GM19043 (cell line): ENCODE data around the gene VSX1.

Experiments used
- ATAC-seq: cut with Tn5 transposase; IDR thresholded peaks from one replicate; pipeline ENCODE4 v1.9.1; 2021; ENCODE audit warnings: low read depth; ENCODE audit not compliant: unreplicated experiment

VSX1 gene

DNA sequence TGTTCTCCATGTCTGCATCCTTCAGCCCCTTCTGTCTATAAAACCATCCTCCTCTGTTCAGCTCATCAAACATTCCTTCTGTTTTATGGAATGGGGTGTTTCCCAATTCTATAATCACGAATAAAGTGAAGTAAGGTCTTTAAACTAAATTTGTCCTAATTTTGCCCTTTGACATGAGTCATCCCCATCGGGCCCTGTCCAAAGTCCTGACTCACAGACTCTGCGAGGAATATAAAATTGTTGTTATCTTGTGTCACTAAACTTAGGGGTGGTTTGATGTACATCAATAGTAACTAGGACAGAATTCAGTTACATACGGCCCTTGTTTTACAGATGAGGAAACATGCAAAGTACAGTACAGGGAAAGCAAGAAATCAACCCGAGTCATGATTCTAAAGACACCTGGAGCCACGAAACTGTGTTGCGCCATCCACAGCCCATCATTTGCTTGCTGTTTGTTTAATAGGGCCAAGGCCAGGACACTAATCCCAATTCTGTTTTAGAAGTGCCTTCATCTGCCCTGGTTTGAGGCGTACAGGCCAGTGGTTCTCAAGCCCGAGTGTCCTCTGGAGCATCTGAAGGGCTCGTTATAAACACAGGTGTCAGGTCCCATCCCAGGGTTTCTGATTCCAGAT, 26.8 kb downstream of the VSX1 start:
- ATAC-seq = no peak

- no peak for ATAC-seq
These were observed 27.7 kb downstream of the VSX1 start for GRCh38 chr20:25054096-25054820.

DNA sequence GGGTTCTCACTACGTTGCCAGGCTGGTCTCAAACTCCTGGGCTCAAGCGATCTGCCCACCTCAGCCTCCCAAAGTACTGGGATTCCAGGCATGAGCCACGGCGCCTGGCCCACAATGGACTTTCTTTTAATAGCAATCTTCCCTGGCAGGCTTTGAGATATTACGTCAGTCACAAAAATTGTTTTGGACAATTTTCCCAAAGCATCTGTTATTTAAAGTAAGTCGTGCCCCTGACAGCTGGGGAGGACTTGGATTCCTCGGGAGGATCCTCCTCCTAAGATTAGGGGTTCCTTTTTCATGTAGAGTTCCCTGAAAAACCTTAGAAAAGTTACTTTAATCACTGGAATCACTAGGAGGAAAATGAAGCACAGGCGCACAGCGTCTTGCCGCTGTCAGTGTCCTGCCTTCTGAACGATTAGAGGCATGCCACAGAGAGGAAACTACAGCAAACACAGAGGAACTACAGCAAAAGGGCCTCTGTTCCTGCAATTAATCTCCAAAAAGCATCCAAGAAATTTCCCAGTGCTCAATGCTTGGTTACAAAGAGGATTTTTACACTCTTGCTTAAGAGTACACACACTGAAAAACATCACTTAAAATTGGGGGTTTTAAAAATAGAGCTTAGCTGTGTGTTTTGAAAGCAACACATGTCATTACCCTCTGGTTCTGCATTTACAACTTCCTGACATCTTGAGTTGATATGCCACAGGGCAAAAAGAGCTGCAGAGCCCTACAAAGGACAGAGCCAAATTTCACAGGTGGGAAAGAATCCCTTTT, 28.5 kb downstream of the VSX1 start:
- no peak for ATAC-seq

DNA sequence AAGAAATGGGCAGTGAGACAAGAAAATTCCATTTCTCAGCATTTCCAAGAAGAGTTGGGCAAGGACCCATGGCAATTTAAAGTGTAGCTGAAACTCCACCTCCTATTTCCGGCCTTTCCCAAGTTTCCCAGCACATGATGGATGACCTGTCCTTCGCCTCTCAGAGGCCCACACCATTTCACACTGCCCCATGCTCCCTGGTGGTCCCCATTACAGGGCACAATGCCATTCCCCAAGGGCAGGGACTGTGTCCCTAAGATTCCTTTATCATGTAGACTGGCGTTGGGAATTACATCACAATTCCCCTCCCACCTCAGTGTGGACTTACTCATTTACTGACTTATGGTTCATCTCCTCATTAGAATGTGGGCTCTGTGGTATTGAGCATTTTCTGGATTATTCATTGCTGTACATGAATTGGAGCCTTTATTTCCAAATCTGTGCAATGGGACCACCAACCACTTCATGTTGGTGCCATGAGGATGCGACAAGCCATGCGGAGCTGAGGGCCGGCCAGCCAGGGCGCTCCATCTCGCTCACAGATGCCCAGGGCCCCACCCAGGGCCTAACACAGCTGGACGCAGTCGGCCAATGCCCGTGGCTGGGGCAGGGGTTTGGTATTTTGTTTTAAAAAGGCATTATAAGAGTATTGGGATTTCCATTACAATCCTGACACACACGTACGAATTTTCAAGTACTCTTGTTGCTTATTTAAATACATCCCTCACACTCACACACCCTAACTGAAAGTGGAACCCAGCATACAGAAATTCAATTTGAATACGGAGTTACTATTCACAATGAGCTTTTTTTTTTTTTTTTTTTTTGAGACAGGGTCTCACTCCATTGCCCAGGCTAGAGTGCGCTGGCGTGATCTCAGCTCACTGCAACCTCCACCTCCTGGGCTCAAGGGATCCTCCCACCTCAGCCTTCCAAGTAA, 29.4 kb downstream of the VSX1 start:
- ATAC-seq = no peak

DNA sequence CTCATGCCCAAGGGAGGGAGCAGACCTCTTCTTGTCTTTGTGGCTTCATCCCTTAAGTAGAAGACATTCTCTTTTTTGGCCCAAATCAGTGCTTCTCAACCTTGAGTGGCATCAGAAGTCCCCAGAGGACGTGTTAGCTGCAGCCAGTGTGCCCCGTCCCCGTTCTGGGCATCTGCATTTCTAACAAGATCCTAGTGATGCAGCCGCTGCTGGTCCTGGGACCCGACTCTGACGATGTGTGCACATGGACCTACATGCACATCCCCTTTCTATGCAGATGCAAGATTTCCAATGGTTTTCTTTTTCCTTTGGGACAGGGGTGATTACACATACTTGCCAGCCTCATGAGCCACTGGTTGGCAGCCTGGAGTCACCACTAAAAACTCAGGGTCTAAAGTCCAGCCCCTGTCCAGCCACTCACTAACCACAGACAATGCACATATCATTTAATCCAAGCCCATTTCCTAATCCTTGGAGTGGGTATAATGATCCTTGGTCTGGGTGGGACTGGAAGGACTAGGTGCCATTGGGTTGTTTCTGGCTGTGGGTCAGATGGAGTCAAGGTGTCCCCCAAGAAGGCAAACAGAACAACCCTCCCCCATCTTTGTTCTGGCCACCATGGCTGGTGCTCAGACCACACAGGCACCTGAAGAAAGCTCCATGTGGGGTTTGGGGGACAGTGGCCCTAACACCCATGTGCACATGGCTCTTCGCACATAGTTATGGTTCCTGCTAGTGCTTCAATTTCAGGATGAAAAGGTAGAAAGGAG, 30.4 kb downstream of the VSX1 start:
- no peak for ATAC-seq

DNA sequence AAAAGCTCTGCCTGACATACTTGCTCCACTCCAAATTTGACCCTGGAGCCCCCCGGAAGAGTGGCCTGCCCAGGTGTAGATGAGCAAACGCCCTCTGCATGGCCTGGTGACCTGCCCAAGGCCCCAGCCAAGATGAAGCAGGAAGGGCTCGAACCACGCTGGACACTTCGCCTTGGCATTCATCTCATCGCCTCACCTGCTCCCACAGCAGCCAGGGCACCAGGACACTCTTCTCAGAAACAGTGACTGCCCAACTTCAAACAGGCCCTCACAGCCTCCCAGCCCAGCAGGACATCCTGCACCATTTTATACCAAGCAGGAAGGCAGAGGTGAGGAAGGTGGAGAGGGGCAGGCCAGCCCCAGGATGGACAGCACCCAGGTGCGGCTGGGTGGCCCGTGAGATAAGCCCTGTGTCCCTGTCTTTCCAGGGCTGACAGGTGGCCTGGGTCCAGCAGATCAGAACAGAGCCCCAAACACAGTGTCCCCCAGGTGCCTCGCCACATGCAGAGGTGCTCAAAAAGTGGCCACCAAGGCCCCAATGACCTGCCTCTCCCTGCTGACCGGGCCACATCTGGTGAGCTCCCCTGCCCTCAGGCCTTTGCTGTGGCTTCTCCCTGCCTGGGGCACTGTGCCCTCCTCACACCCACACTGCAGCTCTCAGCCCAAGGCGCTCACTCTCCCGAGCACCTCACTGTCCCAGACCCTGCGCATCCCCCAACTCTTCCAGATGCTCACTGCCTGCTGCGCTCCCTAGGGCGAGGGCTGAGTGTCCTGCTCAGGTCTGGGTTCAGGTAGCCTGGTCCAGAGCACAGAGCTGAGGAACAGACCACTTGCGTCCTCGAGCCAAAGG, 31.2 kb downstream of the VSX1 start:
- no peak for ATAC-seq

DNA sequence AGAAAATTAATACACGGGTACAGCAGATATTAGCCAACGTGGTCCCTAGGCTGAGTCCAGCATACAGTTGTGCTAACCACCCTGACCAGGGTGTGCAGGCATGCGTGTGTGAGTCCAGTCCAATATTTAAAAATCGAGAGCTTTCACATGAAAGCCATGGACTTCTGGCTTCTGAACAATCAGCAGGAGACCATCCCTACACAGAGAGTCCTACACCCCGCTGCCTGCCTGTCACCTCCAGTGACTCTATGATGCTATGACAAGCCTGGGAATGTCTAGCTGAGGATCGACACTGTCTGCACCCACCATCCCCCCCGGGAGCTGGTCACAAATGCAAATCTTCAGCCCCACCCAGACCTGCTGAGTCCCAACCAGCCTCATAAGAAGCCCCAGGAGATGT, 31.9 kb downstream of the VSX1 start:
- ATAC-seq = no peak

- ATAC-seq = no peak
These were observed 32.5 kb downstream of the VSX1 start for GRCh38 chr20:25049261-25050060.

GRCh38 chr20:25048519-25048952, 33.4 kb downstream of the VSX1 start:
- no peak for ATAC-seq

DNA sequence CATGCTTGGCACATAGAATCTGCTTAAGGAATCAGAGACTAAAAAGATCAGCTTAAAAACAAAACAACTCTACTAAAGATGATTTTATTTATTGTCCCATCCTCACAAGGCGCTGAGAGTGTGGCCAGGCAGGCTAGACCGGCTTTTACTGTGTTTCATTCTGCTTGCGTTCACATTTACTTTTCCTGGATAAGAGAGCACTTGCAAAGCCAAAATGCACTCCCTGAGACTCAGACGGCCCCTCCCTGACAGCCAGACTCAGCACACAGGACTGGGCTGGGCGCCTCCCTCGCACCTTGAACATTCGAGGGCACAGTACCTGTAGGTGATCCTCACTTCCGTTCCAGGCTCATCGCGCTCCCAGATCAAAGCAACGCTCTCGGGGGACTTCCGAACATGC, 34.2 kb downstream of the VSX1 start:
- ATAC-seq = no peak

GRCh38 chr20:25046736-25047666, 34.9 kb downstream of the VSX1 start:
- no peak for ATAC-seq

DNA sequence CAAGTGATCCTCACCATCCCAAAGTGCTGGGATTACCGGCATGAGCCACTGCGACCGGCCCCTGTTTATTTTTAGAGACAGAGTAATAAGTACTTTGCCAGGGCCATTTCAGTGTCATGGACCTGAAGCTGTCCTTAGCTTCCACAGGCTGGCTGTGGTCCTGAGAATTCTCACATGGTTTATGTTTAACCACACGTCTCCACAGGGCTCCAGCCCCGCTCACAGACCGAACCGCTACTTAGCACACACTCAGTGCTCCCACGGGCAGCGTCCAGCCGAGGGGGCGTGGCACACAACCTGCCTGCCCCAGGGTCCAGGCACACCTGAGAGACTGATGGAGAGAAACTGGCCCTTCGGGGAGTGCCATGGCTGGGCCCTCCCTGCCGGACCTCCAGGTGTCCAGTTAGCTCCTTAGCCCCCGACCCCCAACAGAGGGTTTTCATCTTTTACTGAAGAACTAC, 35.7 kb downstream of the VSX1 start:
- ATAC-seq = no peak

GRCh38 chr20:25045343-25045712, 36.6 kb downstream of the VSX1 start:
- ATAC-seq = no peak

DNA sequence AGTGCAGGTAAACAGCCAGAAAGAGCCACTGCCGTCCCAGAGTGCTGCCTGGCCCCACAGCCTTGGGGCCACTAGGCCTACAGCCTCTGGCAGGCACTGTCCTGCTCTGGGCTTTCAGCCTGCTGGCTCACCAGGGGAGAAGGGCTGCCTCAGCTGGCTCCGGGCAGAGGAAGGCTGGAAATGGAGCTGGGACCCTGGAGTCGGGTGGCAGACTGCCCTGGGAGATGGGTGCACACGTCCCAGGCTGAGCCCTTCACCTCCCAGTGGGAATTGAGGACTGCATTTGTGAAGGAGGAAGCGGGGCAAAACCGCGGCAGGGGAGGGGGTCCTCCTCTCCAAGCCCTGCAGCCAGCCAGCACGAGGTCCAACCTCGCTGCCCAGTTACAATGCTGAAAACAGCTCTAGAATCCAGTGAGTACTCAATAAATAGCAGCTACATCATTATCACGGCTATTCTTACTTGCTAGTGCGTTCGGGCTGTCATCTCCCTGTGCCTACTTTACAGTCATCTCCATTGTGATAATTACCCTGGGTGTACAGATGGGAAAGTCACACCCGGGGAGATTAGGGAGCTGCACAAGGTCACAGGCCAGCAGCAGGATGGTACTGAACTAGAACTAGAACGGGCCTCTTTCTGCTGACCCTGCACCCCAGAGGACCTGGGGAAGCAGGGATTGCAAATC, 37.1 kb downstream of the VSX1 start:
- ATAC-seq = no peak

GRCh38 chr20:25044261-25044560, 37.7 kb downstream of the VSX1 start:
- no peak for ATAC-seq

- ATAC-seq = no peak
These were observed 38.3 kb downstream of the VSX1 start for GRCh38 chr20:25043499-25044260.
